ENCODE results near the gene FBXO24. TPM values are rescaled to one million over a fixed set of nuclear protein-coding genes. Genes with fewer than 3 reads are reported as not detected.

FBXO24 gene
- total RNA-seq, 4 donors from 2014 or later = 0.34 to 0.44 TPM; not detected in 2

DNA sequence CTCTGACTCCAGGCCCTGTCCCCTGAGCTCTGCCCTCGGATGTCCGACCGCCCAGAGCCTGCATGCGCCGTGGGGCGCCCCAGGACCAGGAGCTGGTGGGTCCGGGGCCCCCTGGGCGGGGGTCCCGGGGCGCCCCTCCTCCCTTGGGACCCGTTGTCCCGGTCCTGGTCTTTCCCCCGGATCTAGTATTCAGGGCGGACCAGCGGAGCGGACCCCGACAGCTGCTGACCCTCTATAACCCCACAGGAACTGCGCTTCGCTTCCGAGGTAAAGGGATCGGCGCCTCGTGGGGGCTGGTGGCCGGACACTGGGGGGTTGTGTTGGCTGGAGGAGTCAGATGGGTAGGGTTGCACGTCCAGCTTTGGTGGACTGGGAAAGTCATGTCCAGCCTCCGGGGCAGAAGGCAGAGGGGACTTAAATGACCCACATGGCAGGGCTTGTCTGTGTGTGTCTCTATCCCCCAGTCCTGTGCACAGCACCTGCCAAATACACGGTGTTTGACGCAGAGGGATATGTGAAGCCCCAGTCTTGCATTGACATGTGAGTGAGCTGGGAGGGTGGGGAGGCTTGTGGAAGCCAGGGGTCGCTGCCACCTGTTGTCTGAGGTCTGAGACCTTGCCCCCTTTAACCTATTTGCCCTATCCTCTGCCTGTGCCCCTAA is 26.7 kb downstream of the FBXO24 start:
- TF ChIP-seq, protein P1, sequence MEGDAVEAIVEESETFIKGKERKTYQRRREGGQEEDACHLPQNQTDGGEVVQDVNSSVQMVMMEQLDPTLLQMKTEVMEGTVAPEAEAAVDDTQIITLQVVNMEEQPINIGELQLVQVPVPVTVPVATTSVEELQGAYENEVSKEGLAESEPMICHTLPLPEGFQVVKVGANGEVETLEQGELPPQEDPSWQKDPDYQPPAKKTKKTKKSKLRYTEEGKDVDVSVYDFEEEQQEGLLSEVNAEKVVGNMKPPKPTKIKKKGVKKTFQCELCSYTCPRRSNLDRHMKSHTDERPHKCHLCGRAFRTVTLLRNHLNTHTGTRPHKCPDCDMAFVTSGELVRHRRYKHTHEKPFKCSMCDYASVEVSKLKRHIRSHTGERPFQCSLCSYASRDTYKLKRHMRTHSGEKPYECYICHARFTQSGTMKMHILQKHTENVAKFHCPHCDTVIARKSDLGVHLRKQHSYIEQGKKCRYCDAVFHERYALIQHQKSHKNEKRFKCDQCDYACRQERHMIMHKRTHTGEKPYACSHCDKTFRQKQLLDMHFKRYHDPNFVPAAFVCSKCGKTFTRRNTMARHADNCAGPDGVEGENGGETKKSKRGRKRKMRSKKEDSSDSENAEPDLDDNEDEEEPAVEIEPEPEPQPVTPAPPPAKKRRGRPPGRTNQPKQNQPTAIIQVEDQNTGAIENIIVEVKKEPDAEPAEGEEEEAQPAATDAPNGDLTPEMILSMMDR (IDR thresholded peaks at IDR 0.05; ENCODE audit: low read depth) = no peak

DNA sequence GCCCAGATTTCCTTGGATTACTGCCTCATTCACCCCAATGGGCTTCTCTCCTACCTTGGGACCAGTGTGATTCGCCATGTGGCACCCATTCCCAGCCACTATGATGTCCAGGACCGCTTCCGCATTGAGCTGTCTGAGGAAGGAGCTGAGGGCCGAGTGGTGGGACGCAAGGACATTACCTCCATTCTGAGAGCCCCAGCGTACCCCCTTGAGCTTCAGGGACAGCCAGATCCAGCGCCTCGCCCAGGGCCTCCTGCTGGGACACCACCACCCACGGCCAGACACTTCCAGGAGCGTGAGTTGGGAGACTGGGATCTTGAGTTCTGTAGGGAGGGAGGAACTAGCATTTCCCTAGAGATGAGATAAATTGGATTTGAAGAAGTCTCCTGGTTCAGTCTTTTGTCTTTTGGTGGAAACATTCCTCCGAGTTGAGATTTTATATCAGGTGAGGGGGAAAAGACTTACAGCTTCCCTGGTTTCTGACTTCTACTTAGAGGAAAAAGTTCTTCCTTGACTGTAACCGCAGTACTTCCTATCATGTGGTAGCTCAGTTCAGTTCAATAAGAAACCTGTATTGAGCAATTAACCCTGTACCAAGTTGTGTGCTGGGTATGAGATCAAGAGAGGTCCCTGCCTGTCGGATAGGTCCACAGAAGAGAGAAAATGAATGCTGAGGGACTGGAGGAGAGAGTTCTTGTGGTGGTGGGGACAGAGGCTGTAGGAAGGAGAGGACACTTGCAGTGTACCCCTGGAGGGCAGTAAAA is 27.5 kb downstream of the FBXO24 start:
- TF ChIP-seq, protein P1 (IDR thresholded peaks at IDR 0.05; ENCODE audit: low read depth) = no peak

DNA sequence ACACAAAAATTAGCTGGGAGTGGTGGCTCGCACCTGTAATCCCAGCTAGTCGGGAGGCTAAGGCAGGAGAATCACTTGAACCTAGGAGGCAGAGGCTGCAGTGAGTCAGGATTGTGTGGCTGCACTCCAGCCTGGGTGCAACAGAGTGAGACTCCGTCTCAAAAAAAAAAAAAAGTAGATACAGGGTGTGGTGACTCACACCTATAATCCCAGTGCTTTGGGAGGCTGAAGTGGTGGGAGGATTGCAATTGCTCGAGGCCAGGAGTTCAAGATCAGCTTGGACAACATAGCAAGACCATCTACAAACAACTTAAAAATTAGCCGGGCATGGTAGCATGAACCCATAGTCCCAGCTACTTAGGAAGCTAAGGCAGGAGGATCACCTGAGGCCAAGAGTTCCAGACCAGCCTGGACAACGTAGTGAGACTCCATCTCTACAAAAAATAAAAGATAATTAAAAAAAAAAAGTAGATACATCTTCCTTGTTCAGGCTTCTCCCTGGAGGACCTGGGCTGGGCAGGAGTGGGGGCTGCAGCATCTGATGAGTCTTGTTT is 28.3 kb downstream of the FBXO24 start:
- TF ChIP-seq, protein P1 (IDR thresholded peaks at IDR 0.05; ENCODE audit: low read depth) = no peak

DNA sequence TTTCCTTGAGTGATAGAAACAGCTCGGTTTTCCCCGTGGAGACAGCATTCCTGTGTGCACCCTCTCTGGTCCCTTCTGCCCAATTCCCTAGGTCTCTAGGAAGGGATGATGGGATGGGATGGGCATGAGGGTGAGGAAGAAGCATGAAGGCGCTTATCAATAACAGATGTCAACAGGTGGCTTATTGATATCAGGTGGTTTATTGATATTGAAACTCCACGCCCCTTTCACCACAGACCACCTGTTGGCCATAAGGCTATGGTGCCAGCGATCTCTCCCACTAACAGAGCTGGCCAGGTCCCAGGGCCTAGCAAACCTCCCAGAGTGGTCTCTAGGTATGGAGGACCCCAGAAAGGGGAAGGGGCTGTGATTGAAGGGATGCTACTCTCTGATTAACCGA is 34.1 kb downstream of the FBXO24 start:
- TF ChIP-seq, protein P1 (IDR thresholded peaks at IDR 0.05; ENCODE audit: low read depth) = no peak

DNA sequence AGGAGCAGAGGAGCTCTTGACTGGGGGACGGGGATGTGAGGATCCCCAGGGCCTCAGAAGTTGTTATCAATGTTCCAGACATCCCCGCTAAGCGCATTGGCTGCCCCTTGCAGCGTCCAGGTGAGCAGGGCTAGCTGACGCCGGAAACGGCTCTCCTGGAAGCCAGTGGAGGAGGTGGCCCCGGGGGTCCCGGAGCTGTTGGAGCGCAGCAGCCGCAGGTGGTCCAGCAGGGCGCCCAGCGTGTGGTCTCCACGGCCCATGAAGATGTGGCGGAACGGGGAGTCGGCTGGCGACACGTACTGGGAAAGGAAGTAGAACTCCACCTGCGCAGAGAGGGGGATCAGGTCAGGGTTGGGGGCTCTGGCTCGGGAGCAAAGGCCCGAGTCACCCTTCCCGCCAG is 34.7 kb downstream of the FBXO24 start:
- TF ChIP-seq, protein P1 (IDR thresholded peaks at IDR 0.05; ENCODE audit: low read depth) = no peak

DNA sequence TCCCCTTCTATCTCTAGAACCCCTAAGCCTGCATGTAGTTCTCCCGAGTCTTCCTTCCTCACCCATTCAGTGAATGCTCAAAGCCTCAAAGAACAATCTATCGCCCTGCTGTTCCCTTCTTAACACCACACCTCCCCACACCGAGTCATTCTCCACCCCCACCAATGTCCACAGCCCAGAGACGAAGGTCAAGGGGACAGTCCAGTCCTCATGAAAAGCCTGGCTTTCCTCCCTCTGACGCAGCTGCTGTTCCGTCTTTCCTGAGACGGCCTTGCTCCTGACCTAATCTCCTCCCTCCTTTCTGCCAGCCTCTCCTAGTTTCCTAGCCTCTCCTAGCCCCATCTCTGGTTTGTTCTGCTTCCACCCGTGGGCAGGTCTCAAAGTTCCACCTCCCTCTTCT is 35.4 kb downstream of the FBXO24 start:
- TF ChIP-seq, protein P1 (IDR thresholded peaks at IDR 0.05; ENCODE audit: low read depth) = no peak

All from subcutaneous adipose tissue (tissue), 4 donors.